ENCODE measurements around the gene SLC13A4. TPM values are rescaled to one million over a fixed set of nuclear protein-coding genes. Genes with fewer than 3 reads are reported as not detected.
"Not testable (repeated sequence)": the region's sequence is repeated elsewhere in the genome, so short reads cannot be mapped to it uniquely, and the experiment has no call there.

SLC13A4 gene
- polyA plus RNA-seq, 1 donor = 3.8 TPM

- DNase-seq = not testable (repeated sequence)
These were observed 35.4 kb downstream of the SLC13A4 start for GRCh38 chr7:135692606-135693005.

GRCh38 chr7:135692055-135692454 lies 35.9 kb downstream of the SLC13A4 start:
- no peak for DNase-seq

GRCh38 chr7:135690566-135690965 lies 37.4 kb downstream of the SLC13A4 start:
- DNase-seq = no peak

GRCh38 chr7:135687466-135687865 lies 40.5 kb downstream of the SLC13A4 start:
- no peak for DNase-seq

GRCh38 chr7:135685306-135686084 lies 42.5 kb downstream of the SLC13A4 start:
- no peak for DNase-seq

- DNase-seq = no peak
These were observed 43.3 kb downstream of the SLC13A4 start for GRCh38 chr7:135684699-135685098.

GRCh38 chr7:135684136-135684535 lies 43.9 kb downstream of the SLC13A4 start:
- no peak for DNase-seq

GRCh38 chr7:135683609-135684008 lies 44.4 kb downstream of the SLC13A4 start:
- no peak for DNase-seq

- no peak for DNase-seq
These were observed 45.8 kb downstream of the SLC13A4 start for GRCh38 chr7:135682191-135682590.

GRCh38 chr7:135681762-135682161 lies 46.2 kb downstream of the SLC13A4 start:
- no peak for DNase-seq

- DNase-seq = peak; percentile 53
These were observed 49.1 kb downstream of the SLC13A4 start for GRCh38 chr7:135678612-135679575.

- no peak for DNase-seq
These were observed 54.7 kb downstream of the SLC13A4 start for GRCh38 chr7:135673360-135673706.

- peak; percentile 50 for DNase-seq
These were observed 55.2 kb downstream of the SLC13A4 start for GRCh38 chr7:135672560-135673359.

GRCh38 chr7:135670179-135670578 lies 57.8 kb downstream of the SLC13A4 start:
- no peak for DNase-seq

GRCh38 chr7:135669774-135670173 lies 58.2 kb downstream of the SLC13A4 start:
- DNase-seq = no peak

GRCh38 chr7:135668852-135669395 lies 59.1 kb downstream of the SLC13A4 start:
- DNase-seq = not testable (repeated sequence)

- not testable (repeated sequence) for DNase-seq
These were observed 60.4 kb downstream of the SLC13A4 start for GRCh38 chr7:135667626-135668025.

- DNase-seq = no peak
These were observed 61.1 kb downstream of the SLC13A4 start for GRCh38 chr7:135666846-135667245.

GRCh38 chr7:135666156-135666555 lies 61.8 kb downstream of the SLC13A4 start:
- no peak for DNase-seq

GRCh38 chr7:135665042-135665441 lies 62.9 kb downstream of the SLC13A4 start:
- DNase-seq = no peak

GRCh38 chr7:135664046-135664589 lies 63.9 kb downstream of the SLC13A4 start:
- no peak for DNase-seq

Data from hindlimb muscle (tissue), 1 donor.